ENCODE measurements around the gene KAZN.

DNA sequence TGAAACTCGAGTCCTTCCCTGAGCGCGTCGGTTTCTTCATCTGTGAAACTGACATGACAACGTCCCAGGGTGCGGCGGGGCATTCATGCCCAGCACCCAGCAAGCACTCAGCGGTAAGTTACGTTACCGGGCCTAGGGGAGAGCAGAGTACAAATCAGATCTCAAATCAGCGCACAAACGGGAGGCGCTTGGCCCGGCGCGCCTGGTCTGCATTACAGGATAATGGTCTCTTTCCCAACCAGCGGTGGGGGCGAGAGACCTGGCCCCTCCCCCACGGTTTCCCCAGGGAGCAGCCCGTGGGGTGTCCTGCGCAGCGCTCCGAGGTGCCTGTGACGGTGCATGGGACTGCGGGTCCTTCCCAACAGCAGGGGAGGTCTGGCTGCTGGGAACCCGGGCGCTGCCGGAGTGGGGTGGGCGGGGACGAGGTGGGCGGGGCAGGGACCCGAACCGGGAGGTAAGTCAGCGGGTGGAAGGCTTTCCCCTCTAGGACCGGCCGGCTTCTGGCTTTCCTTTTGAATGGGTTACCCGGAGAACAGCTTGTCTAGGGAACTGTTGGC is 556.1 kb downstream of the KAZN start:
- TF ChIP-seq POLR2A (IDR thresholded peaks at IDR 0.05), result no peak
- TF ChIP-seq, protein P1, sequence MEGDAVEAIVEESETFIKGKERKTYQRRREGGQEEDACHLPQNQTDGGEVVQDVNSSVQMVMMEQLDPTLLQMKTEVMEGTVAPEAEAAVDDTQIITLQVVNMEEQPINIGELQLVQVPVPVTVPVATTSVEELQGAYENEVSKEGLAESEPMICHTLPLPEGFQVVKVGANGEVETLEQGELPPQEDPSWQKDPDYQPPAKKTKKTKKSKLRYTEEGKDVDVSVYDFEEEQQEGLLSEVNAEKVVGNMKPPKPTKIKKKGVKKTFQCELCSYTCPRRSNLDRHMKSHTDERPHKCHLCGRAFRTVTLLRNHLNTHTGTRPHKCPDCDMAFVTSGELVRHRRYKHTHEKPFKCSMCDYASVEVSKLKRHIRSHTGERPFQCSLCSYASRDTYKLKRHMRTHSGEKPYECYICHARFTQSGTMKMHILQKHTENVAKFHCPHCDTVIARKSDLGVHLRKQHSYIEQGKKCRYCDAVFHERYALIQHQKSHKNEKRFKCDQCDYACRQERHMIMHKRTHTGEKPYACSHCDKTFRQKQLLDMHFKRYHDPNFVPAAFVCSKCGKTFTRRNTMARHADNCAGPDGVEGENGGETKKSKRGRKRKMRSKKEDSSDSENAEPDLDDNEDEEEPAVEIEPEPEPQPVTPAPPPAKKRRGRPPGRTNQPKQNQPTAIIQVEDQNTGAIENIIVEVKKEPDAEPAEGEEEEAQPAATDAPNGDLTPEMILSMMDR (IDR thresholded peaks at IDR 0.05), result no peak

Measured in testis (tissue), 2 donors.